GF-D8 (cell line): Measurements from ENCODE around the gene LDLRAD2.
"Not testable (repeated sequence)": the region's sequence is repeated elsewhere in the genome, so short reads cannot be mapped to it uniquely, and the experiment has no call there.

Source experiments
- DNase-seq: peaks from one replicate; lab custom pipeline; 2025; lab: John Stamatoyannopoulos, UW

Gene LDLRAD2

GRCh38 chr1:21811875-21812305 lies at the start of gene LDLRAD2:
Gene LDLRAD2, plus strand, starts transcription at chr1:21812265. Its CDS starts 187 bp downstream, at chr1:21812452.
- DNase-seq = no peak

- no peak for DNase-seq
Observed at GRCh38 chr1:21763236-21763635, 48.8 kb upstream of the LDLRAD2 start.

GRCh38 chr1:21763694-21764419 lies 48.2 kb upstream of the LDLRAD2 start:
- DNase-seq = no peak

- no peak for DNase-seq
Observed at GRCh38 chr1:21764615-21765423, 47.2 kb upstream of the LDLRAD2 start.

GRCh38 chr1:21766210-21766609 lies 45.9 kb upstream of the LDLRAD2 start:
- no peak for DNase-seq

- not testable (repeated sequence) for DNase-seq
Observed at GRCh38 chr1:21767106-21767505, 45.0 kb upstream of the LDLRAD2 start.

- peak; percentile 13 for DNase-seq
Observed at GRCh38 chr1:21770201-21770600, 41.9 kb upstream of the LDLRAD2 start.

- not testable (repeated sequence) for DNase-seq
Observed at GRCh38 chr1:21770602-21771001, 41.5 kb upstream of the LDLRAD2 start.

- not testable (repeated sequence) for DNase-seq
Observed at GRCh38 chr1:21771672-21772071, 40.4 kb upstream of the LDLRAD2 start.

- DNase-seq = no peak
Observed at GRCh38 chr1:21773585-21773984, 38.5 kb upstream of the LDLRAD2 start.

GRCh38 chr1:21774835-21775549 lies 37.1 kb upstream of the LDLRAD2 start:
- DNase-seq = no peak

- DNase-seq = no peak
Observed at GRCh38 chr1:21775550-21775914, 36.5 kb upstream of the LDLRAD2 start.

GRCh38 chr1:21775985-21776562 lies 36.0 kb upstream of the LDLRAD2 start:
- DNase-seq = no peak

GRCh38 chr1:21776925-21777324 lies 35.1 kb upstream of the LDLRAD2 start:
- DNase-seq = not testable (repeated sequence)

- DNase-seq = no peak
Observed at GRCh38 chr1:21778405-21778727, 33.7 kb upstream of the LDLRAD2 start.

GRCh38 chr1:21779613-21780521 lies 32.2 kb upstream of the LDLRAD2 start:
- DNase-seq = no peak

- DNase-seq = no peak
Observed at GRCh38 chr1:21781815-21782348, 30.2 kb upstream of the LDLRAD2 start.

GRCh38 chr1:21782349-21782867 lies 29.7 kb upstream of the LDLRAD2 start:
- DNase-seq = peak; percentile 44

GRCh38 chr1:21782868-21783678 lies 29.0 kb upstream of the LDLRAD2 start, which contains the start of gene USP48:
Gene USP48, minus strand, starts transcription at chr1:21783149. Its CDS starts 192 bp downstream, at chr1:21782957.
- DNase-seq = peak; percentile 87
